ENCODE measurements around the gene CYB561. TPM values are rescaled to one million over a fixed set of nuclear protein-coding genes. Genes with fewer than 3 reads are reported as not detected.

Gene CYB561
- total RNA-seq, 1 donor = 28.0 TPM

GRCh38 chr17:63436523-63437110, 9.5 kb downstream of the CYB561 start:
- no peak for DNase-seq (ENCODE audit: low read depth in 2 of 3, low spot score in 2 of 3)

GRCh38 chr17:63435681-63436522, 10.2 kb downstream of the CYB561 start:
- DNase-seq (ENCODE audit: low read depth in 2 of 3, low spot score in 2 of 3) = no peak

GRCh38 chr17:63434951-63435571, 11.0 kb downstream of the CYB561 start:
- peak in 2 of 3 donors; percentile 82 to 86 for DNase-seq (ENCODE audit: low read depth in 2 of 3, low spot score in 2 of 3)

- peak in 2 of 3 donors; percentile 56 to 67 for DNase-seq (ENCODE audit: low read depth in 2 of 3, low spot score in 2 of 3)
Measured at GRCh38 chr17:63433746-63434591, 12.1 kb downstream of the CYB561 start.

GRCh38 chr17:63431939-63432804, 13.9 kb downstream of the CYB561 start:
- peak in 2 of 3 donors; percentile 57 to 59 for DNase-seq (ENCODE audit: low read depth in 2 of 3, low spot score in 2 of 3)

- DNase-seq (ENCODE audit: low read depth in 2 of 3, low spot score in 2 of 3) = no peak
Measured at GRCh38 chr17:63431618-63431938, 14.5 kb downstream of the CYB561 start.

GRCh38 chr17:63430223-63430622, 15.9 kb downstream of the CYB561 start:
- DNase-seq (ENCODE audit: low read depth in 2 of 3, low spot score in 2 of 3) = no peak

GRCh38 chr17:63429766-63430165, 16.3 kb downstream of the CYB561 start:
- DNase-seq (ENCODE audit: low read depth in 2 of 3, low spot score in 2 of 3) = no peak

GRCh38 chr17:63426917-63427308, 19.2 kb downstream of the CYB561 start:
- no peak for DNase-seq (ENCODE audit: low read depth in 2 of 3, low spot score in 2 of 3)

GRCh38 chr17:63426041-63426916, 19.8 kb downstream of the CYB561 start:
- no peak for DNase-seq (ENCODE audit: low read depth in 2 of 3, low spot score in 2 of 3)

GRCh38 chr17:63425483-63425882, 20.6 kb downstream of the CYB561 start:
- peak; percentile 59 to 81 (median 72) for DNase-seq (ENCODE audit: low read depth in 2 of 3, low spot score in 2 of 3)

GRCh38 chr17:63423963-63424362, 22.1 kb downstream of the CYB561 start:
- DNase-seq (ENCODE audit: low read depth in 2 of 3, low spot score in 2 of 3) = no peak

GRCh38 chr17:63423251-63423950, 22.7 kb downstream of the CYB561 start:
- no peak for DNase-seq (ENCODE audit: low read depth in 2 of 3, low spot score in 2 of 3)

- DNase-seq (ENCODE audit: low read depth in 2 of 3, low spot score in 2 of 3) = no peak
Measured at GRCh38 chr17:63421681-63422645, 24.1 kb downstream of the CYB561 start.

- DNase-seq (ENCODE audit: low read depth in 2 of 3, low spot score in 2 of 3) = no peak
Measured at GRCh38 chr17:63420868-63421680, 25.0 kb downstream of the CYB561 start.

All from hematopoietic multipotent progenitor cell (in vitro differentiated cells).